Retina (tissue), 1 donor: ENCODE results near the gene CD300H.
"Not testable (repeated sequence)": the region's sequence is repeated elsewhere in the genome, so short reads cannot be mapped to it uniquely, and the experiment has no call there.

Experiments used
- DNase-seq: peaks from one replicate; pipeline ENCODE4 v3.0.0-alpha.2; 2016

Gene CD300H

DNA sequence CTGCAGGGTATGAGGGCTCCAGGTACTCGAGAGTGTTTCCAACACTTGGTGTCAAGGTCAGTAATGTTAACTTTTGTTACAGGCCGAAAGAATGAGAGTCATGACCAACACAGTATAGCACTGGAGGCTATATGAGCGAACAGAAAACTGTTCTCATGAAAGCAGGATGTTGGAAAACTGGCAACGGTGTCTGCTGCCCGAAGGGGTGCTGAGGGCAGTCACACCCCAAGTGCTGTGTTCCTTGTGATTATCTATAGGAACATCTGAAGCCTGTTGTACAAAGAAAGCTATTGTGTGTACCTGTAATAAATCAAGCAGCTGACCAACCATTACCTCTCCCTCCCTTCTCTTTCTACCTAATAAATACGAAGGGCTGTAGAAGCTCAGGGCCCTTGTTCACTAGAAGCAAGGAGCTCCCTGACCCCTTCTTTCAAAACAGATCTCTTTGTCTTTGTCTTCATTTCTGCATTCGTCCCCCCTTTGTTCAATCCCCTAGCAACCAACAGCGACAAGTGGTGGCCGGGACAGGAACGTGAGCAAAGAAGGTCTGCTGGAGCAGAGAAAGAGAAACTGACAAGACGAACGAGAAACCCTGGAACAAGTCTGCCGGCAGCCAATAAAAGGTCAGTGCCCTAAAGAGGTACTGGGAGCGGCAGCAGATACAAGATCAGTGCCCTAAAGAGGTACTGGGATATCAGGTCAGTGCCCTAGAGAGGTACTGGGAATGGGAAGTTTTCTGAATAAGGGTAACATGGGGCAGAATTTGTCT, 17.2 kb upstream of the CD300H start:
- DNase-seq = no peak

DNA sequence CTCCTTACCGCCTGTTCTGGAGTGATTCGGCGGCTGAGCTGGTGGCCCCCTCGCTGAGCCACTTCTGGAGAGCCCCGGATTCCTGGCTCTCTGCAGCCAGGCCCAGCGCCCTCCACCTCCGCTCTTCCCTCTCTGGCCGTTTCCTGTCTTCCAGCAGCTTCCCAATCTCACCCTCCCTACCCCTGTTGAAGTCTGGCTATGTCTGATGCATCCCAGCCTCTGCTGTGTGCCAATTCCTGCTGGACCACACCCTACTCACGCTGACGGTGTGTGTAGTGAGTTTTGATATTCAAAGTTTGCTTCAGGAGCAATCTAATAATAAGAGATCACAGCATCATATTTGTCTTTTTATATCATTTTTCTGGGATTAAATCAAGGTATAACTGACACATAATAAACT, 15.3 kb upstream of the CD300H start:
- DNase-seq = no peak

DNA sequence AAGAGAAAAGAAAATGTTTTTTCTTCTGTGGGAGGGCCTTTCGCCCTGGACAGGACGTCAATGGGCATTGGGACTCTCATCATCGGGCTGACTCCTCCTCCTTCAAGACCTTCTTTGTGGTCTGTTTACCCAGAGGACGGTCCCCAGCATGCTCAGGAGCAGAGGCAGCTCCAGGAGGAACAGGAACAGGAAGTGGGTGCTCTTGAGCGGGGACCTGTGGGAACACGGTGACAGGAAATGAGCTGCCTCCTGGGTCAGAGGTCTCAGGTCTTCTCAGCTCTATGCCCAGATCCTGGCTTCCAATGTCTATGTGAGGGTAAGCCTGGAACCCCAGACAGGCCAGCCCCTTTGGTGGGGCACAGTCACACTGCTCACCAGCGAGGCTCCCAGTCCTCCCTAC, 12.6 kb upstream of the CD300H start:
- no peak for DNase-seq

DNA sequence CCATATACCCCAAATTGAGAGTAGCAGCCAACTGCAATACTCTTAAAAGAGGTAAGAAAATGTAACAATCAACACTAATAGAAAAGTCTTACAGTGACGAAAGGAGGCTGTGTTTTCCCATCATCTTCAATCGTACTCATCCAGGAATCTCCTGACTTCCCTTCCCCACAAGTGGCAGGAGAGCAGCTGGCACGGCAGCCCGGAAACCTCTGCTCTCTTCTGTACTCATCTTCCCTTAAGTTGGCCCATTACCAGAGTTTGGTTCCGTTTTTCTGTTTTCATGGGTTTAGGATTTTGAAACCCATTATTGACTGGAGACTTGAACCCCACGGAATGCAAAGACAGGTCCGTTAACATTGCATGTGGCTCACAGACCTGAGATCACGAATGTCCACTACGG, 11.7 kb upstream of the CD300H start:
- DNase-seq = no peak

DNA sequence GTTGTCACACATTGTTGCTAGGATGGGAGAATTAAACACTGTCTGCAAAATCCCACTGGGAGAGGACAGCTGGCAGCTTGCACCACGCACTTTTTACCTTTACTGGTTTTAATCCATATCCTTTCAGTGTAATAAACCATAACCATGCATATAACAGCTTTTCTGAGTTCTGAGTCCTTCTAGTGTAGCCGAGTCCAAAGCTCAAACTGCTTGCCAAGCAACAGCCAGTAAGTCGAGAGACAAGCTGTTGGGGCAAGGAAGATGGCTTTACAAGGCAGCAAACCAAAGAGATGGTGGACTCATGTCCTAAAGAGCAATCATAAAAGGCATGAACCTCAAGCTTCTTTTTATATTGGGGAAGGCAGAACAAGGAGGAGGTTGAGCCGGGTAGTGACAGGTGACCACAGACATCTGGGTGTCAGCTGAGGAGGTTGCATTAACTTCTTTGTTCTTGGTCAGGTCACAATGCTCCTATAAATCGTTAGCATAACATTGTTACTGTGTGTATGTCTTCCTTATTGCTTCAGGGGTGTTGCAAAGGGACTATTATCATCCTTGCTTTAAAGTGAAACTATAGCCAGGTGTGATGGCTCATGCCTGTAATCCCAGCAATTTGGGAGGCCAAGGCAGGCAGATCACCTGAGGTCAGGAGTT, 7.3 kb upstream of the CD300H start:
- no peak for DNase-seq

DNA sequence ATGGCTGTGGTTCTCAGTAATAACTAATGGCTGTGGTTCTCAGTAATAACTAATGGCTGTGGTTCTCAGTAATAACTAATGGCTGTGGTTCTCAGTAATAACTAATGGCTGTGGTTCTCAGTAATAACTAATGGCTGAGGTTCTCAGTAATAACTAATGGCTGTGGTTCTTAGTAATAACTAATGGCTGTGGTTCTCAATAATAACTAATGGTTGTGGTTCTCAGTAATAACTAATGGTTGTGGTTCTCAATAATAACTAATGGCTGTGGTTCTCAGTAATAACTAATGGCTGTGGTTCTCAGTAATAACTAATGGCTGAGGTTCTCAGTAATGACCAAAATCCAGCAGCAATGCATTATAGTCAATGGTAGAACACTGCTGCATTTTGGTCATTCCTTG, 6.3 kb upstream of the CD300H start:
- not testable (repeated sequence) for DNase-seq

DNA sequence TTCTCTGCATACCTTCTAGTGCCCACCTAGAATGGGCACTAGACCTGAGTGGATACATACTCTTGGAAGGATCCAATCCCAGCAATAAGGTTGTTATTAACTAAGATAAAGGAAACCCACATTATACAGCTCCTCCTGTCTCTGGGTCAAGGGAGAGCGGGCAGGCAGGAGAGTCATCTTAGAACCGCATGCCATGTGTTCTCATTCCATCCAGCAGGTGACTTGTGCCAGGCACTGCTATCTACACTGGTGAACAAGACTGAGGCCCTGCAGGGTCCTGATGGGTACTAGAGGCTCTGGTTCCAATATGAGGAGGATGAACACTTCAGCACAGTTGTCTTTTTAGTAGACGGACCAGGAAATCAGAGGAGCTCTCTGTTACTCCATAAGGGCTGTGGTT, 5.9 kb upstream of the CD300H start:
- DNase-seq = no peak

DNA sequence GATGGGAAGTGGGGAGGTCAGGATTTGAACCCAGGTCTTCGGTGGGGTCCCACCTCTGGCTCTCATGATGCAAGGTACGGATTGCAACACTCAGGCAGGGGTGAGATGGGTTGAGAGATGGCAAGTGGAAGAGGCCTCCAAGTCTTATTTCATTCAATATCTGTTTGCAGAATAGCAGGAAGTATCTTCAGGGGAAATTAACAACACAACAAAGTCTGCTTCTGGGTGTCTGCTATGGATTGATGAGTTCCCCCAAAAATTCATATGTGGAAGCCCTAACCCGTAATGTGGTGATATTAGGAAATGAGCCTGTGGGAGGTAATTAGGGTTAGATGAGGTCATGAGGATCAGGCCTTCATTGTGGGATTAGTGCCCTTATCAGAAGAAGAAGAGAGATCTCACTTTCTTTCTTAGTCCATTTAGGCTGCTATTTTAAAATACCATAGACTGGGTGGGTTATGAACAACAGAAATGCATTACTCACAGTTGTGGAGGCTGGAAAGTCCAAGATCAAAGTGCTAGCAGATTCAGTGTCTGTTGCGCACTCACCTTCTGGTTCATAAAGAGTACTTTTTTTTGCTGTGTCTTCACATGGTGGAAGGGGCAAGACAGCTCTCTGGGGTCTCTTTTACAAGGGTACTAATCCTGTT, 4.4 kb upstream of the CD300H start:
- DNase-seq = no peak

DNA sequence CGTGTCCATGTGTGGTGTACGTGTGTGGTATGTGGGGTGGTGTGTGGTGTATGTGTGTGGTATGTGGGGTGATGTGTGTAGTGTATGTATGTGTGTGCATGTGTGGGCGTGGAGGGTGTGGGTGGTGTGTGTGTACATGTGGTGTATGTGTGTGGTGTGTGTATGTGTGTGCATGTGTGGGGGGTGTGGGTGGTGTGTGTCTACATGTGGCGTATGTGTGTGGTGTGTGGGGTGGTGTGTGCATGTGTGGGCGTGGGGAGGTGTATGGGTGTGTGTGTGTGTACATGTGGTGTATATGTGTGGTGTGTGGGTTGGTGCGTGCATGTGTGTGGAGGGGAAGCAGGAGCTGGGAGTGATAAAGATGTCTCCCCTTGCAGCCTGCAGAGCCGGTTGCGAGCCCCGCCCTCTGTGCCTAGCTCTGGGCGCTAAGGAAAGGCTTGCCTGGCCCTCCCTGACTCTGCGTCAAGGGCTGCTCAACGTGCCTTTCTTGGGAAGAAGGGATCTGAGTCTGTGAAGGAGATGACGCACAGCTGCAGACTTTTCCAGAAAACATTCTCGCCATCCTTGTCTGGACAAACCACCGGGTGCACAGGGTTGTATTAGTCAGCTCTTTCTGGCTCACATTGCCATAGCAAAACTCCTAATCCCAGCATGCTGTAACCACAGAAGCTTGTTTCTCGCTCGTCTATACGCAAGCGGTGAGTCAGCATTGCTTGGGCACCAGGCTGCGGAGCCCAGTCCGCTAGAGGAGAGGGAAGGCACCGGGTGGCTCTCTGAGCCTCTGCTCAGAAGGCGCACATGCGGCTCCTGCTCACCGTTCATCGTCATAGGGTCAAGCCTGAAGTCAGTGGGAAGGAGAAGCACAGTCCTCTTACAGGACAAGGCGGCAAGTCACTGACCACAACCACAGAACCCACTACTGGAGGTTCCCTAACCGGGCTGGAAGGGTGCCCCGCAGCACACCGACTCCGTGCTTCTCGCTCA, 2.0 kb upstream of the CD300H start:
- no peak for DNase-seq

DNA sequence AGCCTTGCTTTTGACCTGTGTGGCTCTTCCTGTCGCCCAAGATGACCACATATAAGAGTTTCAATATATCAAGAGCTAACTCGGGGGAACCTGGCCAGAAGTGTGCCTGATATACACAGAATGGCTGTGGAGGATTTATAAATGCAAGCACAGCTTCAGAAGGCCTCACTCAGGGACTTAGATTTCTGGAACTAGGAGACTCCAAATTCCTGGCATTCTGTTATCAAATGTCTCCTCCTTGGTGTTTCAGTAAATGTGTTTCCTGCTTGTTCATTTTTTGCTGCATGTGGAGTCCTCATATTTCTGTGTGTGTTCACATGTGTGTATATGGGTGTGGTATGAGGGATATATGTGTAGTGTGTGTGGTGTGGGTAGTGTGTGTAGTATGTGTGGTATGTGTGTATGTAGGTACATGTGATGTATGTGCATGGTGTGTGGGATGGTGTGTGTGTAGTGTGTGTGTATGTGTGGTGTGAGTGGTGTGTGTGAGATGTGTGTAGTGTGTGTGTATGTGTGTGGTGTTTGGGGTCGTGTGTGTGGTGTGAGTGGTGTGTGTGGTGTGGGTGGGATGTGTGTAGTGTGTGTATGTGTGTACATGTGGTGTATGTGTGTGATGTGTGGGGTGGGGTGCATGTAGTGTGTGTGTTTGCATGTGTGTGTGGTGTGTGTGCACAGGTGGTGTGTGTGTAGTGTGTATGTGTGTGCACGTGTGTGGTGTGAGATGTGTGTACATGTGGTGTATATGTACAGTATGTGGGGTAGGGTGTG, 981 bp upstream of the CD300H start:
- no peak for DNase-seq

DNA sequence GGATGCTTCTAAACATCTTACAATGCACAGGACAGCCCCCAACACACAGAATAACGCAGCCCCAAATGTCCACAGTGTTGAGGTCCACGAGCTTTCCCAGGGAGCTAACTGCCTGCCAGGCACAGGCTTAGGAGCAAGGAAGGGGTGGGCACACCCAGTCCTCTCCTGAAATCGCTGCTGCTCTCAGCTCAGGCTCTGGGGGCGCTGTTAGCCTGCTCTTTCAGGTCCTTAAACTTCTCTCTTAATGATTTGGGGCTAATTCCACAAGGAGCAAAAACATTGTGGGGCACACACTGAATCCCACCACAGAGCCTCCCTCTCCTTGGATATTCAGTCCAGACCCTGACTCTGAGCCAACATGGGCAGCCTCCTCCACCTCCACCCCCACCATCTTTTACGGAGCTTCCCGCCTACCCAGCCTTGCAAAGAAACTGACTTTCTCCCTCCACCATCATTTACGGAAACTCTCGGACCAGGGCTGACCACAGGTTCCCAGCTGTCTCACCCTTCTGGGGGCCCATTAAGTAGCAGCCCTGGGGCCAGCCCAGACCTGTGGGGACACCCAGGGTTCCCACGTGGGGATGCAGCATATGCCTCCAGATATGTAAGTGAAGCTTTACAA, 1.1 kb downstream of the CD300H start:
- DNase-seq = peak; percentile 29

DNA sequence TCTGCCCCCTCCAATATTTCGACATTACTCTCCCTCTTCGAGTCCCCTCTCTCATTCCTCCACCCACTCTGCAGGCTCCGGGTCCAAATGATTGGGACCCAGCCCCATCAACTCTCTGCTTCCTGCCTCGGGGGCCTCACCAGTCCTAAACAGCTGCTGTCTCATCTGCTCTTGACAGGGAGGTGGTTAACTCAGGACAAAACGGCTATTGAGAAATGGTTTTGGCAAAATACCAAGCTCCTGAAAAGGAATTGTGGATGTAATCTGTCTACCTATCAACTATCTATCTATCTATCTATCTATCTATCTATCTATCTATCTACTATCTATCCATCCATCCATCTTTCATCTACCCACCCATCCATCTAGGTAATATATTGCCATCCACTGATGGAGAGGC, 2.2 kb downstream of the CD300H start:
- DNase-seq = no peak

DNA sequence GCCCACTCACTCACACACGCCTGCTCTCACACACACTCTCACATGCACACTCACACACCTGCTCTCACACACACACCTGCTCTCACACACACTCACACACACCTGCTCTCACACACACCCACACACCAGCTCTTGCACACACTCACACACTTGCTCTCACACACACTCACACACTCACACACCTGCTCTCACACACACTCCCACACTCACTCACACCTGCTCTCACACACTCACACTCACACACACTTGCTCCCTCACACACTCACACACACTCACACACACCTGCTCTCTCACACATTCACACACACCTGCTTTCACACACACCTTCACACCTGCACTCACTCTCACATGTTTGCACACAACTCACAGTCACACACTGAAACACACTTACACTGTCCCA, 4.0 kb downstream of the CD300H start:
- no peak for DNase-seq

DNA sequence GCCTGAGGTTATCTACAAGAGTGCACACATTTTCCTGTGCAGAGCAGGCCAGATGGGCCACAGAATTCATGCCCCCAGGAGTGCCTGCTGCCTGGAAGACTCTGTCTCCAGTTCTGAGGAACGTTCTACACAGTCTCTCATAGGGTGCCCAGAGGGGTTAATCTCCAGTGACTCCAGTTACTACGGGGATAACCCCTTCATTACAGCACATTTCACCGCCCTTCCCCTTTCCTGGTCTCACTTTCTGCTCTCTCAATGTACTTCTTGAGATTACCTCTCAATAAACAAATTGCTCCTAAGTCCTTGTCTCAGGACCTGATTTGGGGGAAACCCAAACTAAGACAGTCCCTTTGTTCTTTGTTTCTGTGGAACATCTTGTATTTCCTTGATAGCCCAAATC, 5.7 kb downstream of the CD300H start:
- no peak for DNase-seq

DNA sequence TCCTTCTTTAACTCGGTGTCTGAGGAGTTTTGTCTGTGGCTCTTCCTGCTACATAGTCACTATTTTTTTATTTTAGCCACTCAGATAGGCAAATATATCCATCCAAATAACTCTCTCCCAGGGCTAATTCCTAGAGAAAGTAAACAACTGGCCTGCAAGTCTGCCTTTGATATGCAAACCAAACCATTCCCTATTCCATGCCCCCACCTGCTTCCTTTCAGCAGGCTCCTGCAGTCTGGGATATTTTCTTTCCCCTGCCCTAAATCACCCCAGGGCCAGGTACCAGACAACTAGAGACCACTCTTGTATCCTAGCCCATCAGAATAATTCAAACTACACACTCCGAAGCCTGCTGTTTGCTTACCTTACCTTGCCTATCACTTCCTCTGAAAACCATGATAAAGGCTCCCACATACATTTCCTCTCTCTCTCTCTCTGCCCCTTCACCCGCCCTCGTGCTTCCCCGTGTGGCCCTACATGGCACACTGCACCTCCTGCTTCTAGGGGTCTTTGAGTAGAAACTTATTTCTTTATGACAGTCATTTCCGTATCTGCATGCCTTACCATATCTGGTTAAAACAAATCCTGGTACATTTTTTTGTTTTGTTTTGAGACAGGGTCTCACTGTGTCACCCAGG, 8.3 kb downstream of the CD300H start:
- no peak for DNase-seq

DNA sequence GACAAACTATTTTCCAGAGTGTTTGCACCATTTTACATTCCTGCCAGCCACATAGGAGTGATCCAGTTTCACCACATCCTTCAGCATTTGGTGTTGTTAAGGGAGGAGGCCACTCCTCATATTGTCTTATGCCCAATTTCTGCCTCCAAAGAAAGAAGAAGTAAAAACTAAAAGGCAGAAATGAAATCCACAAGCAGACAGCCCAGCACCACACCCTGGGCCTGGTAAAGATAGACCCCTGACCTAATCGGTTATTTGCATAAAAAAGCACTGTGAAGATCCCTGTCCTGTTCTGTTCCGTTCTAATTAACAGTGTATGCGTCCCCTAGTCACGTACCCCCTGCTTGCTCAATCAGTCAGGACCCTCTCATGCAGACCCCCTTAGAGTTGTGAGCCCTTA, 8.9 kb downstream of the CD300H start:
- DNase-seq = not testable (repeated sequence)

DNA sequence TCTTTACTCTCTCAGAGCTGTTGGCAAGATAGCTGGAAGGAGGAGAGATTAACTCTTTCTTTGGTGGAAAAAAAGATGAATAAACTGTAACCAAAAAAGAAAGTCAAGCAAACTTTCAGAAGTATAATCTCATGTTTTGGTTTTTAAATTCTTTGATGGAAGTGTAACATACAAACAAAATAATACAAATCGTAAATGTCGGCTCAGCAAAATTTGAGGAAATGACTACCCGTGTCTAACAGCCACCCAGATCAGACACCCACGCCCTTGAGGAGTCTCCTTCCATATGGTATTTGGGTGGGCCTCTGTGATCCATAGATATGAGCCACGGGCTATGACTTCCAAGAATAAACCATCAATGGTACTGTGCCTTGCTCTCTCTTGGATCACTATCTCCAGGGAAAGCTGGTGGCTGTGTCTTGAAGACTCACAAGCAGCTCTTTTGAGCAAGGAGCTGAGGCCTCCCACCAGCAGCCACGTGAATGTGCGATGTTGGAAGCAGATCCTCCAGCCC, 11.8 kb downstream of the CD300H start:
- no peak for DNase-seq

DNA sequence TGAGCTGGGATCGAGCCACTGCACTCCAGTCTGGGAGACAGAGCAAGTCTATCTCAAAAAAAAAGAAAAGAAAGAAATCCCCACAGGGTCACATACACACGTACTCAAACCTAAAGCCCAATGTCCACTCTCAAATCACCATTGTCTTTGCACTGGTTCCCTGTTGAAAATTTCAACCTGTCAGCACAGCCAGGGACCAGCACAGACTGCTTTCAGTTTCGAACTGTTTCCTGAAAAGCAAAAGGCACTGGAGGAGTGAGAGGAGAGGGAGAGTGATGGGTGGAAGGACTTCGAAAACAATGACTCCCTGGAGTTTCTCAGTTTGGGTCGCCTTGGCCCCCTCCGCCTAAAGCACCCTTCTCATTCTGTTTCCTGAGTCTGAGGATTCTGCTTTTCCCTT, 12.4 kb downstream of the CD300H start:
- no peak for DNase-seq

DNA sequence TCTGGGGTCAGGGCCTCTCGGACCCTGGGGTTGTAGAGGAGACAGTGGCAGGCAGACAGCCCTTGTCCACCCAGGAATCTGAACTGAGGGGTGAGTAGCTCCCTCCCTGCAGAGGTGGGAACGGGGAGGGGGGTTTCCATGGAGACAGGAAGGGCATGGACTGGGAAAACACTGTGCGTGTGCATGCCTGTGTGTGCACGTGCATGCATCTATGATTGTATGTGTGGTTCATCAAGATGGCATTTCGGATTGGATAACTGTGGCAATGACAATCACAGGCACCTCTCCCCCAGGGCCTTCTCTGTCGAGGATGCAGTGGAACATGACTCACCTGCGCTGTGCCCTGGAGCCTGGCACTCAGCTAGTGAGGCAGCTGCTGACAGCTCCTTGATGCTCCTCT, 15.3 kb downstream of the CD300H start:
- peak; percentile 54 for DNase-seq

DNA sequence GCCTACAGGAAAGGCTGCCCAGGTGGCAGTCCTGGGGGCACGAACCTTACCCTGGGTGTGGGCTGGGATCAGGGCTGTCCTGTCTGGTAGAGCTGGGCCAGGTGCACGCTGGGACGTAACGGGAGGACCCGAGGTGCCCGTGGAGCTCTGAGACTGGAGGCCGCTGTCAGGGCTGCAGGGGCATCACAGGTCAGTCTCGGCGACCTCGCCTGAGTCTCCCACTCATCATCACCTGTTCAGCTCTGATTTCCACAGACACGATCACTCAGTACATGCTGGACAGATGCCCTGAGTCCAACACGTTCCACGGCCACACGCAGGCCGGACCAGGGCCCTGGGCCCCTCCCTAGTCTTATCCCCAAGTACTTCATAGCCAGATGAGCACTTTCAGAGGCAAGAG, 16.7 kb downstream of the CD300H start:
- no peak for DNase-seq

DNA sequence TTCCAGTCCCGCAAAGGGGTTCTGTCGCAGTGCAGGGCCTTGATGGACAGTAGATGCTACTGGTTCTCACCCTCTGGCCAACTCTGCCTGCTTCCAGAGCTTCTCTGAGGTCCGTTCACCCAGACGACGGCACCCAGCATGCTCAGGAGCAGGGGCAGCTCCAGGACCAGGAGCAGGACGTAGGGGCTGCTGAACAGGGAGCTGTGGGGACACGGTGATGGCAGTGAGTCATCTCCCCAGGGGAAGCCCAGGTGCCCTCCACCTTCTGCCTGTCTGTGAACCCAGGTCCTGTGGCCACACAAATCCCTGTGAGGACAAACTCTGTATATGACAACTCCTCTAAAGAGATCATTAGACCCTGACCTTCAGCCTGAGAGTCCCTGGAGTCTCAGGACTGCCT, 18.0 kb downstream of the CD300H start:
- DNase-seq = no peak
